ENCODE results near the gene OXTR. TPM values are rescaled to one million over a fixed set of nuclear protein-coding genes. Genes with fewer than 3 reads are reported as not detected.

Gene OXTR
- total RNA-seq, 4 donors from 2014 or later = 0.30 to 2.0 (median 1.2) TPM

DNA sequence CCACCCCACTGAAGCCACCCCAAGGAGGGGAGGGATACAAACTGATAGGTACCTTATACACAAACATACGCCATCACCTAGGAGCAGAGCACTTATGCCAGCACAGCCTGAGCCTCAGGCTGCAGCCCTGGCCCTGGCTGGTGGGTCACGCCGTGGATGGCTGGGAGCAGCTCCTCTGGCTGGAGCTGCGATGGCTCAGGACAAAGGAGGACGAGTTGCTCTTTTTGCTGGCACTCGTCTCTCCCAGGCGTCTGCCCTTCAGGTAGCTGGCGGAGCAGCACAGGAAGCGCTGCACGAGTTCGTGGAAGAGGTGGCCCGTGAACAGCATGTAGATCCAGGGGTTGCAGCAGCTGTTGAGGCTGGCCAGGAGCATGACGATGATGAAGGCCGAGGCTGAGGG lies 16.6 kb downstream of the OXTR start:
- H3K36me3 ChIP-seq = no peaks in the 10 kb centered on the region
- WGBS, 2 donors = 87 to 89% methylated on average over 14 of the region's 14 CpGs
- no peak overlapping the region for H3K4me3 ChIP-seq
- TF ChIP-seq, protein P1, sequence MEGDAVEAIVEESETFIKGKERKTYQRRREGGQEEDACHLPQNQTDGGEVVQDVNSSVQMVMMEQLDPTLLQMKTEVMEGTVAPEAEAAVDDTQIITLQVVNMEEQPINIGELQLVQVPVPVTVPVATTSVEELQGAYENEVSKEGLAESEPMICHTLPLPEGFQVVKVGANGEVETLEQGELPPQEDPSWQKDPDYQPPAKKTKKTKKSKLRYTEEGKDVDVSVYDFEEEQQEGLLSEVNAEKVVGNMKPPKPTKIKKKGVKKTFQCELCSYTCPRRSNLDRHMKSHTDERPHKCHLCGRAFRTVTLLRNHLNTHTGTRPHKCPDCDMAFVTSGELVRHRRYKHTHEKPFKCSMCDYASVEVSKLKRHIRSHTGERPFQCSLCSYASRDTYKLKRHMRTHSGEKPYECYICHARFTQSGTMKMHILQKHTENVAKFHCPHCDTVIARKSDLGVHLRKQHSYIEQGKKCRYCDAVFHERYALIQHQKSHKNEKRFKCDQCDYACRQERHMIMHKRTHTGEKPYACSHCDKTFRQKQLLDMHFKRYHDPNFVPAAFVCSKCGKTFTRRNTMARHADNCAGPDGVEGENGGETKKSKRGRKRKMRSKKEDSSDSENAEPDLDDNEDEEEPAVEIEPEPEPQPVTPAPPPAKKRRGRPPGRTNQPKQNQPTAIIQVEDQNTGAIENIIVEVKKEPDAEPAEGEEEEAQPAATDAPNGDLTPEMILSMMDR (IDR thresholded peaks at IDR 0.05) = no peak
- TF ChIP-seq EP300 (IDR thresholded peaks at IDR 0.05) = no peak
- H3K27ac ChIP-seq = no peak overlapping the region
- no peaks in the 10 kb centered on the region for H3K9me3 ChIP-seq
- no peaks in the 10 kb centered on the region for H3K27me3 ChIP-seq
- H3K4me1 ChIP-seq = no peaks in the 10 kb centered on the region
- no peak for DNase-seq (ENCODE audit: low spot score in 2 of 2)

GRCh38 chr3:8749316-8749715 lies 20.1 kb downstream of the OXTR start:
- no peaks in the 10 kb centered on the region for H3K4me1 ChIP-seq
- WGBS, 2 donors = 94 to 97% methylated on average over 3 of the region's 3 CpGs
- H3K36me3 ChIP-seq = no peaks in the 10 kb centered on the region
- no peak overlapping the region for H3K27ac ChIP-seq
- no peak overlapping the region for H3K4me3 ChIP-seq
- no peak for DNase-seq (ENCODE audit: low spot score in 2 of 2)
- TF ChIP-seq POLR2A (IDR thresholded peaks at IDR 0.05) = no peak
- H3K9me3 ChIP-seq = no peaks in the 10 kb centered on the region
- no peaks in the 10 kb centered on the region for H3K27me3 ChIP-seq

GRCh38 chr3:8746780-8747345 lies 22.6 kb downstream of the OXTR start:
- no peaks in the 10 kb centered on the region for H3K27me3 ChIP-seq
- no peaks in the 10 kb centered on the region for H3K9me3 ChIP-seq
- 53 to 55% methylated on average over 7 of the region's 7 CpGs for WGBS, 2 donors
- peaks cover 0 to 1% (median 0%) of the 10 kb centered on the region in 4 donors for H3K4me1 ChIP-seq
- H3K36me3 ChIP-seq = no peaks in the 10 kb centered on the region
- no peak for TF ChIP-seq EP300 (IDR thresholded peaks at IDR 0.05)
- TF ChIP-seq, protein P1 (IDR thresholded peaks at IDR 0.05) = no peak
- TF ChIP-seq POLR2A (IDR thresholded peaks at IDR 0.05) = no peak
- no peak for DNase-seq (ENCODE audit: low spot score in 2 of 2)
- H3K4me3 ChIP-seq = no peak overlapping the region
- H3K27ac ChIP-seq = no peak overlapping the region

DNA sequence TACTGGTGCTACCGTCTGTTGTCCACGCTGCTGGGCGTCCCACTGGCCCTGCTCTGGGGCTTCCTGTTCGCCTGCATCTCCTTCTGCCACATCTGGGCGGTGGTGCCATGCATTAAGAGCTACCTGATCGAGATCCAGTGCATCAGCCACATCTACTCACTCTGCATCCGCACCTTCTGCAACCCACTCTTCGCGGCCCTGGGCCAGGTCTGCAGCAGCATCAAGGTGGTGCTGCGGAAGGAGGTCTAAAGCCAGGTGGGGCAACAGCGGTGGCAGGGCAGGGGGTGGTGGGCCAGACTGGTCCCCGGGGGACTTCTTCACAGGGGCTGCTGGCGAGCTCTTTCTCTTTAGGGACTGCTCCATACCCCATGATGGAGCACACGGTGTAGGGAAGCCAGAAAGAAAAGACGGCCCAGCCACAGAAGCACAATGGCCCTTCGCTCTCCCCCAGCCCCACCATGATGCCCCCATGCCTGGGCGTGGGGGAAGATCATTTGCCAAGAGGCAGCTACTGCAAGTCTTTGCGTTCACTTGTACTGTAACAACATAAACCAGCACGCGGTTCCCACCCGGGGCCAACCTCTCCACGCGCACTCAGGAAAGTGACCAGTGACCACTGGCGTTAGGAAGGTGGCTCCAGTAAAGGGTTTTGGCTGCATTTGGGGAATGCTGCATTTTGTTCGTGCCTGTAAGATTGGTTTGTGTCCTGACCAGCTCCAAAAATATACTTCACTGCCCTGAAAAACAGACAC lies 23.6 kb downstream of the OXTR start:
- WGBS, 2 donors = 93 to 97% methylated on average over 25 of the region's 25 CpGs
- no peaks in the 10 kb centered on the region for H3K36me3 ChIP-seq
- H3K27me3 ChIP-seq = no peaks in the 10 kb centered on the region
- no peak overlapping the region for H3K27ac ChIP-seq
- no peaks in the 10 kb centered on the region for H3K9me3 ChIP-seq
- no peak overlapping the region for H3K4me3 ChIP-seq
- peaks cover 0 to 8% (median 0%) of the 10 kb centered on the region in 4 donors for H3K4me1 ChIP-seq
- no peak for TF ChIP-seq EP300 (IDR thresholded peaks at IDR 0.05)
- no peak for TF ChIP-seq POLR2A (IDR thresholded peaks at IDR 0.05)
- TF ChIP-seq, protein P1 (IDR thresholded peaks at IDR 0.05) = no peak
- DNase-seq (ENCODE audit: low spot score in 2 of 2) = no peak

GRCh38 chr3:8743911-8744310 lies 25.5 kb downstream of the OXTR start:
- 92 to 94% methylated on average over 3 of the region's 3 CpGs for WGBS, 2 donors
- no peak overlapping the region for H3K4me3 ChIP-seq
- H3K9me3 ChIP-seq = no peaks in the 10 kb centered on the region
- H3K27me3 ChIP-seq = no peaks in the 10 kb centered on the region
- peaks cover 0 to 8% (median 0%) of the 10 kb centered on the region in 4 donors for H3K4me1 ChIP-seq
- no peak for DNase-seq (ENCODE audit: low spot score in 2 of 2)
- H3K27ac ChIP-seq = no peak overlapping the region
- H3K36me3 ChIP-seq = no peaks in the 10 kb centered on the region
- TF ChIP-seq POLR2A (IDR thresholded peaks at IDR 0.05) (no peak), EP300 (IDR thresholded peaks at IDR 0.05) (no peak)
- TF ChIP-seq, protein P1 (IDR thresholded peaks at IDR 0.05) = no peak

All from tibial nerve (tissue), 4 donors.